ENCODE measurements around the gene RBCK1. TPM values are rescaled to one million over a fixed set of nuclear protein-coding genes. Genes with fewer than 3 reads are reported as not detected.
"Not testable (repeated sequence)": the region's sequence is repeated elsewhere in the genome, so short reads cannot be mapped to it uniquely, and the experiment has no call there.

RBCK1 gene
- total and polyA plus RNA-seq, 8 donors, result 89.6 to 104 (median 98.7) TPM

GRCh38 chr20:371755-372542 lies 36.1 kb upstream of the RBCK1 start:
- Histone ChIP-seq H3K27me3 (no peaks in the 10 kb centered on the region), H3K9me3 (no peaks in the 10 kb centered on the region), H3K4me1 (peaks cover 21 to 45% of the 10 kb centered on the region in 2 donors), H3K36me3 (no peaks in the 10 kb centered on the region), H3K27ac (peak overlapping the region; percentile 79 to 82), H3K4me3 (no peak overlapping the region)
- DNase-seq (peak; percentile 76 to 93 (median 90)), ATAC-seq (peak; percentile 85)
- intact Hi-C loops (cut with DNase I), result no loop called here
- TF ChIP-seq, protein P1, sequence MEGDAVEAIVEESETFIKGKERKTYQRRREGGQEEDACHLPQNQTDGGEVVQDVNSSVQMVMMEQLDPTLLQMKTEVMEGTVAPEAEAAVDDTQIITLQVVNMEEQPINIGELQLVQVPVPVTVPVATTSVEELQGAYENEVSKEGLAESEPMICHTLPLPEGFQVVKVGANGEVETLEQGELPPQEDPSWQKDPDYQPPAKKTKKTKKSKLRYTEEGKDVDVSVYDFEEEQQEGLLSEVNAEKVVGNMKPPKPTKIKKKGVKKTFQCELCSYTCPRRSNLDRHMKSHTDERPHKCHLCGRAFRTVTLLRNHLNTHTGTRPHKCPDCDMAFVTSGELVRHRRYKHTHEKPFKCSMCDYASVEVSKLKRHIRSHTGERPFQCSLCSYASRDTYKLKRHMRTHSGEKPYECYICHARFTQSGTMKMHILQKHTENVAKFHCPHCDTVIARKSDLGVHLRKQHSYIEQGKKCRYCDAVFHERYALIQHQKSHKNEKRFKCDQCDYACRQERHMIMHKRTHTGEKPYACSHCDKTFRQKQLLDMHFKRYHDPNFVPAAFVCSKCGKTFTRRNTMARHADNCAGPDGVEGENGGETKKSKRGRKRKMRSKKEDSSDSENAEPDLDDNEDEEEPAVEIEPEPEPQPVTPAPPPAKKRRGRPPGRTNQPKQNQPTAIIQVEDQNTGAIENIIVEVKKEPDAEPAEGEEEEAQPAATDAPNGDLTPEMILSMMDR (IDR thresholded peaks at IDR 0.05), result no peak

GRCh38 chr20:372543-373082 lies 35.5 kb upstream of the RBCK1 start:
- ATAC-seq; H3K9me3 ChIP-seq; H3K4me3 ChIP-seq; H3K36me3 ChIP-seq; DNase-seq; intact Hi-C loops (cut with DNase I); H3K27me3 ChIP-seq: not testable (repeated sequence)
- peak overlapping the region; percentile 79 to 82 for H3K27ac ChIP-seq
- peaks cover 21 to 45% of the 10 kb centered on the region in 2 donors for H3K4me1 ChIP-seq

DNA sequence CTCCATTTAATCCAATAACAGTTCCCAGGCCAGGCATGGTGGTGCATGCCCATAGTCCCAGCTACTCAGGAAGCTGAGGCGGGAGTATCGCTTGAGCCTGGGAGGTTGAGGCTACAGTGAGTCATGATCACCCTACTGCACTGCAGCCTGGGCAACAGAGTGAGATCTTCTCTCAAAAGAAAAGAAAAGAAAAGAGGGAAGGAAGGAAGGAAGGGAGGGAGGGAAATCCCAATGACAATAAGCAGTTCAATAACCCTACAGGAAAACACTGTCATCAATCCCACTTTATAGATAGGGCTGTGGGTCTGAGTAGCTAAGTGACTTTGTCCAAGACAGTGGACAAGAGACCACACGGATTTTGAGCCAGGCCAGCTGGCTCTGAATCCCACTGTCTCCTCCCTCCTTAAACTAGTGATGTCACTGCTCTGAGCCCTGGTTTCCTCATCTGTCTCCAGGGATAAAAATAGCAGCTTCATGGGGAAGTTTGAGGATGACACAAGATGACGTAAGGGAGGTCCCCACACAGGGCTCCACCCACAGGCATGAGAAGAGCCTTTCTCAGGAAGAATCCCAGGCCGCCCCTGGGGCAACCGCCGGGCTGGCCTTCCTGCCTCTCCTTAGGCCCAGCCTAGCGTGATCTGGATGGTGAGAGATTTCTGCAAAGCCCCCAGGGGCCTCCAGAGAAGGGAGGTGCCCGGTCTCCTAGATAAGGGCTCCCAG lies 34.8 kb upstream of the RBCK1 start:
- H3K27ac ChIP-seq, result peak overlapping the region; percentile 79 to 82
- DNase-seq (peak in 3 of 4 donors; percentile 39 to 85 (median 67)), ATAC-seq (peak; percentile 8)
- no peak overlapping the region for H3K4me3 ChIP-seq
- TF ChIP-seq, protein P1 (IDR thresholded peaks at IDR 0.05), result no peak
- H3K9me3 ChIP-seq, result no peaks in the 10 kb centered on the region
- H3K36me3 ChIP-seq, result no peaks in the 10 kb centered on the region
- intact Hi-C loops (cut with DNase I), result no loop called here
- H3K27me3 ChIP-seq, result no peaks in the 10 kb centered on the region
- H3K4me1 ChIP-seq, result peaks cover 21 to 45% of the 10 kb centered on the region in 2 donors

GRCh38 chr20:375265-375889 lies 32.7 kb upstream of the RBCK1 start:
- H3K4me1 ChIP-seq, result peaks cover 21 to 46% of the 10 kb centered on the region in 2 donors
- no peaks in the 10 kb centered on the region for H3K9me3 ChIP-seq
- TF ChIP-seq, protein P1 (IDR thresholded peaks at IDR 0.05), result no peak
- no peak overlapping the region for H3K27ac ChIP-seq
- DNase-seq, result no peak
- no peak overlapping the region for H3K4me3 ChIP-seq
- no peaks in the 10 kb centered on the region for H3K36me3 ChIP-seq
- ATAC-seq, result no peak
- no peaks in the 10 kb centered on the region for H3K27me3 ChIP-seq
- intact Hi-C loops (cut with DNase I), result no loop called here

DNA sequence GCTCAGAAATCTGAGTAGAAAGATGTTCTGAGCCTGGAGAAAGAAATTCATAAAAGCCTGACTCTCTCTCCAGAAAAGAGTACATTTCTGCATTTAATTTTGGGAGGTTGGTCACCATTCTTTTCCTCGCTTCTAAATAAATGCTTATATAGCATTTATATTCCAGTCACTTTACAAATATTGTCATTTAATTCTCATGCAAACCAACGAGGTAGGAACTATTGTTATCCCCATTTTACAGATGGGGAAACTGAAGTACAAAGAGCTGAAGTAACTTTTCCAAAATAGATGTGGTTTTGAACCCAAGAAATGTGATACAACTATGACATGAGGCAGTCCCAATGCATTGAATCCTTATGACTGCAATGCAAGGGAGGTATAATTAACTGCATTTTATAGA lies 32.0 kb upstream of the RBCK1 start:
- no peaks in the 10 kb centered on the region for H3K9me3 ChIP-seq
- no peak overlapping the region for H3K27ac ChIP-seq
- H3K4me3 ChIP-seq, result no peak overlapping the region
- H3K27me3 ChIP-seq, result no peaks in the 10 kb centered on the region
- TF ChIP-seq, protein P1 (IDR thresholded peaks at IDR 0.05), result no peak
- H3K4me1 ChIP-seq, result peaks cover 15 to 43% of the 10 kb centered on the region in 2 donors
- ATAC-seq, result no peak
- DNase-seq, result no peak
- H3K36me3 ChIP-seq, result no peaks in the 10 kb centered on the region
- intact Hi-C loops (cut with DNase I), result no loop called here

Measured in left lung (tissue), 10 donors.